ENCODE data around the gene LRRC38.

The LRRC38 gene

GRCh38 chr1:13495186-13495585 is 18.6 kb downstream of the LRRC38 start:
- DNase-seq: no peak
- Histone ChIP-seq H3K9me3 (no peaks in the 10 kb centered on the region), H3K4me3 (no peak overlapping the region), H3K36me3 (no peaks in the 10 kb centered on the region), H3K27me3 (peaks cover 0 to 33% of the 10 kb centered on the region in 2 donors), H3K4me1 (no peaks in the 10 kb centered on the region), H3K27ac (no peak overlapping the region)
- no peak for TF ChIP-seq CTCF (IDR thresholded peaks at IDR 0.05)
- intact Hi-C loops (cut with DNase I; ENCODE audit: low total_unique reads): no loop called here

GRCh38 chr1:13494712-13495111 is 19.1 kb downstream of the LRRC38 start:
- peaks cover 0 to 33% of the 10 kb centered on the region in 2 donors for H3K27me3 ChIP-seq
- no peaks in the 10 kb centered on the region for H3K36me3 ChIP-seq
- no peak for DNase-seq
- TF ChIP-seq CTCF (IDR thresholded peaks at IDR 0.05): no peak
- no peak overlapping the region for H3K4me3 ChIP-seq
- no peak overlapping the region for H3K27ac ChIP-seq
- no peaks in the 10 kb centered on the region for H3K4me1 ChIP-seq
- H3K9me3 ChIP-seq: no peaks in the 10 kb centered on the region
- intact Hi-C loops (cut with DNase I; ENCODE audit: low total_unique reads): no loop called here

GRCh38 chr1:13494025-13494424 is 19.8 kb downstream of the LRRC38 start:
- intact Hi-C loops (cut with DNase I; ENCODE audit: low total_unique reads): no loop called here
- H3K9me3 ChIP-seq: no peaks in the 10 kb centered on the region
- H3K27ac ChIP-seq: no peak overlapping the region
- TF ChIP-seq CTCF (IDR thresholded peaks at IDR 0.05): no peak
- H3K27me3 ChIP-seq: peaks cover 0 to 33% of the 10 kb centered on the region in 2 donors
- no peak overlapping the region for H3K4me3 ChIP-seq
- no peaks in the 10 kb centered on the region for H3K4me1 ChIP-seq
- no peak for DNase-seq
- H3K36me3 ChIP-seq: no peaks in the 10 kb centered on the region

GRCh38 chr1:13492711-13493110 is 21.1 kb downstream of the LRRC38 start:
- no peak for TF ChIP-seq CTCF (IDR thresholded peaks at IDR 0.05)
- intact Hi-C loops (cut with DNase I; ENCODE audit: low total_unique reads): no loop called here
- H3K4me1 ChIP-seq: no peaks in the 10 kb centered on the region

GRCh38 chr1:13487957-13488356 is 25.8 kb downstream of the LRRC38 start:
- TF ChIP-seq CTCF (IDR thresholded peaks at IDR 0.05): no peak
- H3K27me3 ChIP-seq: peaks cover 0 to 21% of the 10 kb centered on the region in 2 donors
- intact Hi-C loops (cut with DNase I; ENCODE audit: low total_unique reads): no loop called here
- no peak for DNase-seq
- H3K4me3 ChIP-seq: no peak overlapping the region
- no peaks in the 10 kb centered on the region for H3K4me1 ChIP-seq
- H3K9me3 ChIP-seq: no peaks in the 10 kb centered on the region
- no peaks in the 10 kb centered on the region for H3K36me3 ChIP-seq
- no peak overlapping the region for H3K27ac ChIP-seq

More at GRCh38 chr1:13492711-13493110, 21.1 kb downstream of the LRRC38 start:
- DNase-seq: no peak
- Histone ChIP-seq H3K27ac (no peak overlapping the region), H3K9me3 (no peaks in the 10 kb centered on the region), H3K27me3 (peaks cover 0 to 33% of the 10 kb centered on the region in 2 donors), H3K4me3 (no peak overlapping the region), H3K36me3 (no peaks in the 10 kb centered on the region)
